CD4-positive, alpha-beta T cell treated with Interleukin-6 at 100 ng/mL for 8 hours (primary cell): Measurements from ENCODE around the gene TNS3.

Source experiments
- DNase-seq: peaks from one replicate; pipeline ENCODE4 v3.0.0-alpha.2; 2020; ENCODE audit warnings: mixed read lengths, low spot score

The TNS3 gene

DNA sequence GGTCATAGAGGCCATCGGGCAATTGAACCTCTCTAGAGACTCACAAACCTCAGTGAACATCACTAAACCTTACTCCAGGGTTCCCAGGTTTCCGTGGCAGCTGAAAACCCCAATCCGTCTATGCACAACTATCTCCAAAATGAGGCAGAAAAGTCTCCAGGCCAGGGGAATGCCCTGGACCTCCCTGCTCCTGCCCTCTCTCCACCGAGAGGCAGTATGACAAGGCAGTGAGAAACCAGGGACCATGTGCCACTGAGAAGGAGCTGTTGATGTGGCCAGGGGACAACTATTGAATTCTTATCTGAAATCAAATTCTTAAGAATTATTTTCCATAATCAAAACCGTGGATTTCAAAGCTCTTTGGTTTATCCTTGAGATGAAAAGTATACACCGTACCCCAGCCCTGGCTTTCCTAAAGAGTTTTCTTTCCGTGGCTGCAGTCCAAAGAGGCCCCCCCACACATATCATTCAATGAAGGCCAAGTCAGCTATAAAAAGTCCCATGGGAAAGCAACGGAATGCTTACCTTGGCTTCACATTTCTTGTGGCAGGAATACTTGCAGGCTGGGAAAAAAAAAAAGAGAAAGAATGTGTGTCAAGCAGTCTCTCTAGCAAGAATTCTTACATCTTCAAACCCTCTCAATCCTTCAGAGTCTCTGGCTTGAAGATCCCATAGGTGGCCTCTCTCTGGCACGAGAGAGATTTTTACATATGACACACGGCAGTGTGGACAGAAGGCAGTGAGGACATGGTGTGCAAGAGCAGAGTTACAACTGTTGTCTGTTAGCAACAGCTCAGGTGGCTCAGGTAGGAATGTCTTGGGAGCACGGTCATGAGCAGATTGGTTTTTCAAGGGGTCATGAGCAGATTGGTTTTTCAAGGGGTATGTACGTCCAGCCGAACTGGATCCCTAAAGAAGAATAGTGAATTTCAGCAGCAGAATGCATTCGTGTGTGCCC is 75.2 kb downstream of the TNS3 start:
- DNase-seq, result no peak

DNA sequence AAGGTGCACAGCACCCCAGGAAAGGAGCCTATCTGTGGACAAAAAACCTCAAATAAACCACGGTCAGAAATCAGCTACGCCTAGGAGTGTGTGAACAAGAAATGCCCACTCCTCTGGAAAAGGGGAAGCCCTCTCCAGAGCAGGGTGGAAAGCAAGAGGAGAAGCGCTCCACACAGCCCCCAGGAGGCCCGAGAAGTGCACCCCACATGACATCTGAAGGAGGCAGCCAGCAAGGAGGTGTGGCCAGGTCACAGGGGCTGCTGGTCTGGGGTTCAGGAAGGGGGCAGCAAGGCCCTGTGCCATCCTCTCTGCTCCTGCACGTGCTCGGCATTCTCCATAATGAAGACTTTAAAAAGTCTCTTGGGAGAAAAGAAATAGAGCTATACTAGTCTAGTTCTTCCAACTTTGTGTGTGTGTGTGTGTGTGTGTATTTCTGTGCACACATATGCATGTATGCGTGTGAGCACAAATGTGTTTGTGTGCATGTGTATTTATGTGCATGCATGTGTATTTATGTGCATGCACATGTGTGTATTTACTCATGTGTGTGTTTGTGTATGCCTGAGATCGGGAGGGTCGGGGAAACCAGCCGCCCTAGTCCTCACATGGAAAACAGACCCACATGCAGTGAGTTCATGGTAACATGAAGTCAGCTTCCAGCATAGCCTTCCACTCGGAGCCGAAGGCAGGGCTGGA is 76.5 kb downstream of the TNS3 start:
- DNase-seq, result no peak

DNA sequence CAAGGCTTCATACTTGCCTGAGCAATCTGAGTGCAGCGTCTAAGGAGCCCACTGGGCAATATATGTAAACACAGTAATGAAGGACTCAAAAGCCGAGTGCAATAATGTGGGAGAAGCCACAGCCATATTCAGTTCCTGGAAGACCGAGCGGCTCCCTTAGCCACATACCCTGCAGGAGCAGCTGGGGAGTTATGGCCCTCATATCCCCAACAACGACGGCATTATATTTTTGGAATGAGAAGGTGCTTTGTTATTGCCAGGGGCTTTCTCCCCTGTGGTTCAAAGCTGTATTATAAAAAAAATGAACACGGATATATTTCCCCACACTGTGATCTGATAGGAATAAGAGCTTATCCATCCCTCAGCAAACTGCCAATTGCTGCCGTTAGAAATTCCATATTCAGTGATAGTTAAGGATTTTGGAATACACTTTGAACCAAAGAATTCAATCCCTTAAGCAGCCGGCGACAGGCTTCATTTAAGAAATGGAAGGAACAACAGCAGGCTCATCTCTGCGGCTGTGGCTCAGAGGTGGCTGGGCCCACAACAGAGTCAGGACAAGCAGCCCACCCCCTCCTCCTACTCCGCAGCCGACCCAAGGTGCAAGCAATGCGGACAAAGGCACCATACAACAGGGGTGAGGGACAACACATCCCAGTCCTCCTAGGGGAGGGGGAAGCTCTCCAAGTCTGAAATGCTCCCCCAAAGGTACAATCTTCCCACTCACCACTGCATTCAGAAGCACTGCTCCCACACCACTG is 77.2 kb downstream of the TNS3 start:
- DNase-seq, result no peak

DNA sequence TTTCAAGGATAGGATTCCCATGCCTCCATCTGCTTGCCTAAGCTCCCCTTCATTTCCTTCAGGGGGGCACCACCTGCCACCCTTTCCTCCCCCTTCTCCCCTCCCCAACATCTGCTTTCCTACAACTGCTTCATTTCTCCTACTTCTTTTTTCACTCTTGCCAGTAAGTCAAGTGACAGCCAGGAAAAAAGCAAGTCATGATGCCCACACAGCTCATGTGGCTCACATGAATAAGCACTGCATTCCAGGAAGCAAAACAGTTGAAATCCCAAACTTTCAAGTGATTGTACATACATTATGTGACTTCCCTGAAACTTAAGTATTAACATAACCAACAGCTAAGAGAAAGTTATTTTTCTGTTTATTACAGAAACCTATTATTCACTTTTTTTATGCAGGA is 78.6 kb downstream of the TNS3 start:
- no peak for DNase-seq

DNA sequence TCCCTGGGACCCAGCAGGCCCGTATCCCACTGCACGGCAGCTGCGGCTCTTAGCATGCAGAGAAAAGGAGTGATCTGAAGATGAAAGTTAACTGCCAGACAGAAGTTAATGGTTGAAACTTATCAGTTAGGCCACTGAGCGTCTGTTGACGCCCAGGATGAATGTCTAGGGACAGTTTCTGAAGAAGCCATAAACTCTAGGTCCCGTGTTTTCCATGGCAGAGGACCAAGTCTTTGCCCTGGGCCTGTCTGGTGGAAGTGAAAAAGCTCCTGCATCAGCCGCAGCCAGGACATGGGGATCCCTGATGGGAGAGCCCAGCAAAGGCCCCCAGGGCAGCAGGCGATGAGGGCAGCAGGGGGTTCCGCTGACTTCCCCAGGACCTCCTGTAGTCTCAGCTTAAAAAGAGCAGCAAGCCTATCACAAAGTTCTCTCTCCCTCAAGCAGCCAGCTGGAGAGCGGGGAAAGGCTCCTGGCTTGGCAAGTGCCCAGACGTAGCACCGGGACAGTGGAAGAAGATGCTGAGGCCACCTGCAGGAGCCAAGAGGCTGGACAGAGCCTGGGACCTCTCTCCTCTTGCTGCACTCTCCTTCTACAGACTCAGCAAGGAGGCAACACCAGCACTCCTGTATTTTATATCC is 79.6 kb downstream of the TNS3 start:
- no peak for DNase-seq

DNA sequence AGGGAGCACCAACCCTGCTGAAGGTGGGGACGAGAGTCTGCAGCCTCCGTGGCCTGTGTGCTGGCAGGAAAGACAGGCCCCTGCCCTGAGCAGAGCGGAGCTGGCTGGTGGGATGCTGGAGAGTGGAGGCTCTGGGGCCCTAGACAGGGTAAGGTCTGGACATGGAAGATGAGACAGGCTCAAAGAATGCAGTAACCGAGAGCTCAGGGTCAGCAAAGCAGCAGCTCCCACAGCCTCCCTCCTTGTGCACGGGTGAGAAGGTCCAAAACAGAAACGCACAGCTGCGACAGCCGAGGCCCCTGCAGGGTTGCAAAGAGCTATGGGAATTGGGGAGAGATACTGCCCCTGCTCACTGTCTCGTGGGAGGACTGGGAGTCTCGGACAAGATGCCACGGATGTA is 80.5 kb downstream of the TNS3 start:
- no peak for DNase-seq

DNA sequence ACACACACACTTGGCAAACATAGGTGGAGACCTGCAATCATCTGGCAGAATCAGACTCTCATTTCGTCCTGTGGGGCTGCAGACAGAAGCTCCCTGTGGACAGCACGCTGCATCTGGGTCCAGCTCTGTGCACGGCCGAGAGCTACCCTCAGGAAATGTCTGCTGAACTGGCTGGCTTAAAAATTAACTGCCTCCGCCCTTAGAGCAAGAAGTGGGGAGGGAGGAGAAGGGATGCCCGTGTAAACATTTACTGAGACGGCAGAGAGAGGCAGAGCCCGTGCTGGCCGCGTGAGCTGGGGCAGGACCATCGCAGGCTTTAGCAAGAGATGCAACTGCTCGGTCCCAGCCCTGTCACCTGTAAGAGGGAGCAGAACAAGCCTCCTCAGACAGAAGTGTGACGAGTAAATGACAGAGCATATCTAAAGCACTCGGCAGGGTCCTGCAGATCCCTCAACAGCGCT is 81.8 kb downstream of the TNS3 start:
- no peak for DNase-seq

DNA sequence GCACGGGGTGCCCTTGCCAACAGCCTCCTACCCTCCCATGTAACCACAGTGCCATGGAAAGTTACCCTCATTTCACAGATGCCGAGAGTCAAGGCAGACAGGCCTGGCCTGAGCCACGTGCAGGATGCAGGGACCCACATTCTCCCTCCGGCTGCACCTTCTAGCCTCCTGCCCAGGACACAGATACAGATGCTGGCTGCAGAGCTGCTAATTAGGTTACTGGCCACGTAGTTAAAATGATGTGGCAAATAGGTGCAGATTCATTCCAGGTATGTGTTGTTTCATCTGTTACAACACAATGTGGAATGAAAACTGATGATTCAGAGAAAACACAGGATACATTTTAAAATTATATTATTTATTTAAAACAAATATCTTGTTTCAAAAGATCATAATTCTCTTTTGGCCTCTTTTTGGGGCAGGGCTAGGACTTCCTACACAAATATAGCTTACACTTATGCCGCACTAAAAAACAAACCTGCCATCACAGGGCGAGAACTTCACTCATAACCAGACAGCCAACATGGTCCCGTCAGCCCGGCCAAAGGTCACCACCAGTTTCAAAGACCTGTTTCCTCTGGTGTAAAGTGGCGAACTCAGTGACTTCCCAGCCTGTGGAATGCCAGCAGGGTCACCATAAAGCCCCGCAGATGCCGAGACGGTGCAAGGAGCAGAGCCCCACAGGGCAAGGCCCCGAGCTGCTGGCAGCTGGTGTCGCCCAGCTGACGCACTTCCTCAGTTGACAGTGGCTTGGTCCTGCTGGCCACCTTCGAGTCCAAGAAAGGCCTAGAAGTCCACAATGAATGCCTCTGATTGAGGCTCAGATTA is 83.5 kb downstream of the TNS3 start:
- no peak for DNase-seq

DNA sequence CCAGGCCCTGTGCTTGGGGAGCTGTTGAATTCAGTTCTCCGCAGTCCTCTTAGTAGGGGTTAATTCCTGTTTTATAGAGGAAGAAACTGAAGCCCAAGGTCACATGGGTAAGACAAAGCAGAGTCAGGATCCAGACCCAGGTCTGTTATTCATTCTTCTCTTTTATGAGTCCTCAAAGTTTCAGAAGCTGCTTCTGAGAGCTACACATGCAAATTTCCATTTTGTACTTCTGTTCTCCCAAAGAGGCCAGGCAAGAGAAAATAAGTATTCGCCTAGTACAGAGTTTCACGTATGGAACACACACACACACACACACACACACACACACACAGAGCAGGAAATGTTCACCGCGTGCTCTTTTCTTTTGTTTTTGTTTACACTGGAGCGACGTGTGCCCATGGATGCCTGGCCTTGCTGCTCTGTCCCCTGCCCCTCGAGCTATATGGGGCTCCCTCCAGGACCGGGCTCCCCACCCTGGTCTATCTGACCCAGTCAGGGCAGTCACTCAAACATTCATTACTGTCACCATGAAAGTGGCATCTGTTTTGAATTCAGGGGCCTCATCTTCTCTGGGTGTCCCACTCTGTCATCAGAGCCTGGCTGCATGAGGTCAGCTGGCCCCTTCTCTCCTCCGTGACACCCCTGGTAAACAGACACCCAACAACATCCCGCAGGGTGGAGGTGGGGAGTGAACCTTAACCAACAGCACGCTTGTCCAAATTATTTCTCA is 84.4 kb downstream of the TNS3 start:
- DNase-seq, result no peak

DNA sequence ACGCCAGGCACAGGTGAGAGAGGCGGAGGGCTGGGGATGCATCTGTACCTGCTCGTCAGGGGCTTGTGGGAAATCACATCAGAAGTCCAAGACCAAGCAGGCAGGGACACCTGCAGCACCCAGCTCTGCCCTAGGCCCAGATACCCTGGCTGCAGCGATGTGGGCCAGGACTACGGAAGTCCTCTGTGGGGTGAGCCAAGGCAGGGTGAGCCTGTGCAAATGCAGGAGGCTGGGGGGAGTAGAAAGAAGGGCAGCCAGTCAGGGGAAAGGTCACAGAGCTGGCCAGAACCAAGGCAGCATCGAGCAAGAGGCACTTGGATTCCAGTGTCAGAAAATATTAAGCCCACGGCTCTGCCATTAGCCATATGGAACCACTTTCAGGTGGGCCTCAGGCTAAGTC is 85.2 kb downstream of the TNS3 start:
- DNase-seq, result no peak

DNA sequence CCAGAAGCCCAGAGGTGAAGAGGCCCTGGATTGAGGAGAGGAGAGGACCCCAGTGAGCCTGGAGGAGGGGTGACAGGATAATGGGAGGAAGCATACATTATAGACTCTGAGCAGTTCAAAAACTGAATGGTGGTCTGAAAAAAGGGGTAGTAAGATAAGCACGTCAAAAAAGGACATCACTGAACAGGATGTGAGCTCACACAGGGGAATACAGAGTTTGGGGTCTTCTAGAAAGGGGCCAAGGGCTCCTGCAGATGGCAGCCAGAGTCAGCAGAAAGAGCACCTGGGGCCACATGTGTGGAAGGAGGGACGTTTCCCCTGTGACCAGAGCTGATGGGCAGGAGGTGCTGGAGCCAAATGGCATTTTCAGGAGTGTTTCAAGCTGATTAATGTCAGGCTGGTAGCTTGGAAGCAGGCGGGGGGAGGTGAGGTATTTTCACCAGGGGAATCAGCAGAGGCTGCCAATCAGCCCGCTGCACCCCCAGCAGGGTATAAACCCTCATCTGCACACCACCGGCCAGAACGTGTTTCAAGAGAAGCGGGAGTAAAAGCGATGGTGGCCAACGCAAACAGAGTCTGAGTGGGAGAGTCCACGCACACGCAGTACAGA is 85.8 kb downstream of the TNS3 start:
- no peak for DNase-seq

DNA sequence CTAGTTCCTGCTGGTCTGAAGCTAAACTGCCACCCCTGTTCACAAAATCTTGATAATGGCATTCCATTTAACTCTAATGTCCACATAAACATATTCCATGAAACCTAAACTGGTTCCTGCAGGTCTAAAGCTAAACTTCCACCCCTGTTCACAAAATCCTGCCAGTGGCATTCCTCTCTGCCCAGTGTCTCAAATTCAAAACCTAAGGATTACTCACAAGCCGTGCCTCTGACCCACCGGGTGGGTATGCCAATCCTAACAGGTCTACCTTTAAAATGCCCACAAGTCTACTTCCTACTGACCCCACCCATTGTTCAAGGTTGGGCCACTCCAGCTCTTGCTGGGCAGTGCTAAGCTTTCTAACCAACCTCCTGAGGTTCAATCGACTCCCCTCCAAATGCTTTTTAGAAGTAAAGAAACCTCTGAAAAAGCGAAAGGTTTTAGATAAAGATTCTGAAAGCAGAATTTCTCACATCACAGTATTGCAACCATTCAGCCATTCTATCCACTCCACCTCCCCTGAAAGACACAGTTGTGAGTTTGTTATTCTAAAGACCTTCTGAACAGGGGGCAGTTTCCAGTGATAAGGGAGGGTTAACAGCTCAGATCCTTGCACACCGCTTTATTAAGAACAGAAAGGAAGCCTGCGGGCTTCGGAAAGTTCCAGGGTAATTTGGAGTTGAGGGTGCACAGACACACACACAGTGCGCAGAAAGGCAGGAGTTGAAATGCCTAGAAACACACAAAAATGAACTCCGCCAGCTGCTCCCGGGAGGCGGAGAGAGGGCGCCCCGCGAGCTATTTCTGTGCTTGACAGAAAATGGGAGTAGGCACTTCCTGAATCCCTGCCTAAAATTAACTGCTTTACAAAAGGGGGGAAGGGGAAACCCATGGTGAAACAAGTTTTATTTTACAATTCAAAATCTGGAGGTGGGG is 87.7 kb downstream of the TNS3 start:
- DNase-seq, result no peak

DNA sequence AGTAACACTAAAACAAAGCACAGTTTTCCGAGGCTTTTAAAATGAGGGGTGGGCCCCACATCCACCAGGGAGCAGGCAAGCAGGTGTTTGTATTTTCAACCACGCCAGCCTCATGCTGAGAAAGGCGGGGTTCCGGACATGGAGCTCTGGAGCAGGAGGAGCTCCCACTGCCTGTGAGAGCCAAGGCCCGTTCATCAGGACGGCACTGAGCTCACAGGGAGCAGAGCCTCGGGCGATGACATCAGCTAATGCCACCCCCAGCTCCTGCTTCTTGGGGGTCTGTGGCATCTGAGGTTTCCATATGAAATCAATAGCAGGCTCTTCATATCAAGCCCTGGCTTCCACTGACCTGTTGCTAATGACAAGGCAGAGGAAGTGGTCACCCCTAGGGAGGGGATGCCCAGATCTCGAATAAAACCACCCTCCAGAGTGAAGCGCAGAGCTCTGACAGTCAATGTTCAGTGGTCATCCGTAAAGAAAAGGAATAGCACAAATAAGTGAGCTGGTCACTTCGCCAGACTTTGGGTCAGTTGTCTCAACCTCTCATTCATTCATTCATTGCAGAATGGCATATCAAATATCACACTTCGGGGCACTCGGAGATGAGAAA is 89.1 kb downstream of the TNS3 start:
- DNase-seq, result no peak

DNA sequence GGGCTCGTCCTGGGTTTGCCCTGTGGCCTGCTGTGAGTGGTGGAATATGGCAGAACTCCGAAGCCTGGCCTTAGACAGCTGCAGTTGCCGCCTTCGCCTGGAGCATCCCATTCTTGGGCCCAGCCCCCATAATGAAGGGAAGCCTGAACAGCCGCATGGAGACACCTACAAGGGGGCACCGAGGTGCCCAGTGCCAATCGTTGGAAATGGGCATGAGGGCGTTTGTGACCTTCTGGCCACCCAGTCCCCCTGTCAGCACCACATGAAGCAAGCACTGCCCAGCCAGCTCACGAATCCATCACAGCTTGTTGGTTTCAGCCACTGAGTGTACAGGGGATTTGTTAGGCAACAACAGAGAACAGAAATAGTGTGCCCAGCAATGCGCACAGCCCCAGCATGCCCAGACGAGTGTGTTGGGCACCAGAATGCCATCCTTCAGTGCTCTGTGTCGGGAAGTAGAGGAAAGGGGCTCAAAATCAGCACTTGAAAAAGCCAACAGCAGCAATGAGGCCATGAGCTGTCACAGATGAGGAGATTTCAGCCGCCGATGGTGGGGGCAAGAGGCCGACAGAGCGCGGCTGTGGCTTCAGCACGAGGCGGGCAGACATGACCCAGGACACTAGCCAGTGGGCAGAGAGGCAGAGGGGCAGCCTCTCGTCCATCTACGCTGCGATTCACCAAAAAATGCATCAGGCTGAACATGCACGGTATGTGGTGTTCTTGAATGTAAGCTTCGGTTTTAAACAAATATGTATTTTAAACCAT is 91.2 kb downstream of the TNS3 start:
- no peak for DNase-seq

DNA sequence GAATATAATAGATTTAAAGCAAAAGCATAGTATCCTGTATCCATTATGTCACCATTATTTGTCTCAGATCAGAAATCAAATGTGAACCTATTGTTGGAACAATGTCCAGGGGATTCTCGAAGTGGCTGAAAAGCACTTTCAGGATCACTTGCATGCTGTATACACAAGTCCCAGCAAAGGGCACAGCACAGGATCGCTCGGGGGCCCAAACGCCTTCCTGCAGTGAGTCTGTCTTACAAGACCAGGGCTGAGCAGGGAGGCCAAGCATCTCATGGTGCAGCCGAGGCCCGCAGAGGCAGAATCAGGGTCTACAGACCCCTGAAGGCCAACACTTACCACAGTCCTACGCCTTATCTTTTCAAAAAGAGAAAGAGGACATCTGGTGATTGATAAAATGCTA is 92.3 kb downstream of the TNS3 start:
- DNase-seq, result no peak

DNA sequence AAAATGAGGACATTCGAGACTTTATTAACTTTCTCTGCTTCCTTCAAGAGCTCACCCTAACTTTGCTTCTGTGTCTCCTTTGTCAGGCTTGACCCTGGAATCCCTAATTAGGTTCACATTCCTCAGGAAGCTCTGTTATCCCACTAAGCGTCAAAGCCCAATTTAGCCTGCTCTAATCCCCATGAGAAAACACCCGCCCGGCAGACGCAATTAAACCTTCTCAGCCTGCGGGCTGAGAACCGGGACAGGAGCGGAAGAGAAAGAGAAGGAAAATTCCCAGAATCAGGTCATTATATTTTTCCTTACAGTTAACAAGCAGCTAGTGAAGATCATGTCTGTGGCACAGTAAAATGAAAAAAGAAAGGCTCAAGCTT is 93.0 kb downstream of the TNS3 start:
- DNase-seq, result no peak

DNA sequence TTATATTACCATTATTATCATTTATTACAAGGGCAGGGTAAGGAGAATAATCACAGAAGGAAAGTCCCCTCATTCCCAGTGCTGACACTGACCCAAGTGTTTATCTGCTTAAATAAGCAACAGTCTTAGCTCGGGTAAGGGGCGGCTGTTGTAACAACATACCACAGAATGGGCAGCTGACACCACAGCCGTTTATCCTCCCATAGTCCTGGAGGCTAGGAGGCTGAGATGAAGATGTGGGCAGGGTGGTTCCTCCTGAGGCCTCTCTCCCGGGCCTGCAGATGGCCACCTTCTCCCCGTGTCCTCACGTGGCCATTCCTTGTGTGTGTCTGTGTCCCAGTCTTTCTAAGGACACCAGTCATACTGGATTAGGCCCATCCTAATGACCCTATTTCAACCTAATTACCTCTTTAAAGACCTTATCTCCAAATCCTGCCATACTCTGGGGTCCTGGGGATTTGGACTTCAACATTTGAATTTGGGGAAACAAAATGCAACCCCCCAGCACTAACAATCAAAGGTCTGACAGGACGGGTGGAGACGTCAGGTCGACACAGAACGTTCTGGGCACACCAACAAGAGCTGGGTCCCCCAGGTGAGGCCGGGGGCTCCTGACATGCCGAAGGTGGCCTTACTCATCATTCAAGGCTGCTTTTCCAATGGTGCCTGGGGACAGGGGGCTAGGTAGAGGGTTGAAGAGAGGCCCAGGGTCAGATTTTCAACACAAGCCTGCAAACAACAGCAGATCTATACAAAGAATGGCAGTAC is 93.5 kb downstream of the TNS3 start:
- no peak for DNase-seq
